COLO829 (cell line): ENCODE measurements around the gene CD109.
A peak's percentile ranks its signal among the peaks of the same experiment; 100 is the strongest.
"Not testable (repeated sequence)": the region's sequence is repeated elsewhere in the genome, so short reads cannot be mapped to it uniquely, and the experiment has no call there.

Source experiments
- DNase-seq: peaks from one replicate; pipeline ENCODE4 v3.0.0; 2012; ENCODE audit warnings: low spot score

The CD109 gene

DNA sequence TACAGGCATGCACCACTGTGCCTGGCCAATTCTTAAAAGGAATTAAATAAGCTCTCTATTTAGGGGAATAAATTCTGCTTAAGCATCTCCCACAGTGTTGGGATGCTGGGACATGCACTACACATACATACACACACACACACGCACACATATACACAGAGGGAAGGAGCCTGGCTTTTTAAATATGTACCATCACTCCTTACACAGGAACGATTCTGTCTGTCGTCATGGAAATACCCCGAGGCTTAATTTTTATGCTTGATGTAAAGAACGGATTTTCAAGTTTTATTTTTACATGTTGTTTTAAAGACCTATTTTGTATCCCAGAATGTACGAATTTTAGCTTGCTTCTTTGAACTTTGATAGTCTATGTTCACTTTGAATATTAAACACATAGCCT is 95.3 kb downstream of the CD109 start:
- no peak for DNase-seq

DNA sequence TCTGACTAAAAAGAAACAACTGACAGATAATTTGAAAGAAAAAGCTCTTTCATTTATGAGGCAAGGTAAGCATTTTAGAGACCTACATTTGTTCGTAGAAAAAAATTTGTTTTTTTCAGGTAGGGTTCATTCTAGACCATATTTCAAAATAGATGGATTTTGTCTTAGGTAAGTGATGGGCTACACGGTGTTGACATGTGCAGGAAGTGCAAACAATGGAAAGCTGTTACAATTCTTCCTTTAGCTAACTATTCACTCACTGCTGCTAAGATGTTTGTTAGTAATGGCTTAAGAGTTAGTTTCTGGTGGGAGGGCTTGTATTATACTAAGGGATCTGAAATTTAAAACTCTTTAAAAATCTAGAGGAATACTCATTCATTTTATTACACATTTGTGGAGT is 96.7 kb downstream of the CD109 start:
- DNase-seq, result no peak

DNA sequence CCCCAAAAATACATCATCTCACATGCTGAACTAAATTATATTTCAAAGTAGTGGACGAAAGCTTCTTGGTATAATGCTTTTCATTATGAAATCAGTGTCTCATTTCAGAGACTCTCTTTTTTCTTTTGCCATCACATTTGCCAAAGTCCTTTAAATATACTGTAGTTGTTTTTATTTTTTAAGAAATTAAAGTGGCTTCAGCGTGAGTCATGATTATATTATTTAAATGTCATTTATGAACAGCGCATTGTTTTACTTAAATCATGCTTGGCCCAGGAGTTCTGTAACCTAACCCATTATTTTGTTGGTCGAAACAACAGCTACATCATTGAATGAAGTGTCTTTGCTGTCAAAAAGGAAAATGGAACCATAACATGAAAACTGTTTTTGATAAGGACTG is 100.9 kb downstream of the CD109 start:
- peak; percentile 10 for DNase-seq

DNA sequence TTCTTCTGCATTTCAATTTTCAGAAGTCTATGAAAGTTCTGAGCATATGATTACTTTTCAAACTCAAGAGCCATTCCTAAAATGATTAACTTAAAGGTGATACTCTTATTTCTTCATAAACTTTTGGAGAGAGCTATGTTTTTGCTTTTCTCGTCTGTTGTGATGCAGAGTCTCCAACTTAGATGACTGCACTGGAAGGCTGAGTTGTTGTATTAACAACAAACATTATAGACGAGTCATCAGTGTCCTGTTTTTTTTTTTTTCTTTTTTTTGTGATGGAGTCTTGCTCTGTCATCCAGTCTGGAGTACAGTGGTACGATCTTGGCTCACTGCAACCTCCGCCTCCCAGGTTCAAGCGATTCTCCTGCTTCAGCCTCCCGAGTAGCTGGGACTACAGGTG is 101.9 kb downstream of the CD109 start:
- DNase-seq, result no peak

DNA sequence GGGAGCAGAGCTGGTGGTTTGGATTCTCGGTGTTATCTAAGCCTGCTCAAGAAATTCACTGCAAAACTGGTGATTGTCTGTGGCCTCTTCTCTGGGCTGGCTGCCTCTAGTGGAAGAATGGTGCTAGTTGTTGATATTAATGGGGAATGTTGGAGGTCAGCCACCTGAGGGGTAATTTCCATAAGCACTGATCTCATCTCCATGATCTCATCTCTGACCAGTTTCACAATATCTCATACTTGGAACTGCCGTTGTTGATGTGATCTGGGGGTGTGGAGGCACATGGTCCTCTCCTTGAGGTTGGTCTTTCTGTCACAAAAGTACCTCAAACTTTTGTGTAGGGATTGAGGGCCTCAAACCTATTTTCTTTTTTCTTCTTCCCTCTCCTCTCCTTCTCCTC is 102.6 kb downstream of the CD109 start:
- DNase-seq, result peak; percentile 20

DNA sequence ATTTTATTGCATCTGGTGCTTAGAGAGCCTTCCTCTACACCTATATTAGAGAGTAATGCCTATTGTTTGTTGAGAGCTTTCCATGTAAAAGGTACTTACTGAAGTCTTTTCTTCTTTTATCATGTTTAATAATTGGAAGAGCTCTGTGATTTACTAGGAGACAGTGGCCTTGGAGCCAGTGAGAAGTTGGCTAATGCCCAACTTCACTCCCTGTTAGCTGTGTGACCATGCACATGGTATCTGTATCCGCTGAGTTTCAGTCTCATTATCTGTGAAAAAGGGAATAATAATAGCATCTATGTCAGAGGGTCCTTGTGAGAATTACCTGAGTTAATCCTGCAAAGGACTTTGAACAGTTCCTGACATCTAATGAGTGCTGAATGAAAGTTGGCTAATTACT is 105.0 kb downstream of the CD109 start:
- no peak for DNase-seq

DNA sequence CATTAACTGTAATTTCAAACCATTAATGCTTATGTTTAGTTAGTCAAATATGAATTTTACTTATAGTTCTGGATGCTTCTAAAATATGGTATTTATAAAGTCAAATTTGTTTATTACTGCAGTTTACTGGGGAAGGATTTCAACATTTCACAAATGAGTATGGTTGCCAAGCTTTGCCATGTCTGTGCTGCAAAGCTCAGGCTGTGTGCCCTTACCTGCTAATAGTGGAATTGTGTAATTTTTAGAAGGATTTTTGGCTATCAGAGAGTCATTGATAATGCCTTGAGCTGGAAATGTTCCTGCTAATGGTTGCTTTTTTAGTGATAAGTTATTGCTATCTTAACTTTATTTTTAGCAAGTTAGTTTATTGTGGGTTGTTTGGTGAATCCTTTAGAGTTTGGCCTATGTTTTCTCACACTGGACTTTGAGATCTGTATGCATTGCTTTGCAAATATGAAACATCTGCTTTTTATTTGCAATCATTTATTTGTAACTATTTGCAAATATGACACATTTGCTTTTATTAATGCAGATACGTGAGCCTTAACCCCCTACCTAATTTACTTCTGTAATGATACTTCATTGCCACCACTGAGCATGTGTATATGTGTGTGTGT is 105.8 kb downstream of the CD109 start:
- DNase-seq, result no peak

DNA sequence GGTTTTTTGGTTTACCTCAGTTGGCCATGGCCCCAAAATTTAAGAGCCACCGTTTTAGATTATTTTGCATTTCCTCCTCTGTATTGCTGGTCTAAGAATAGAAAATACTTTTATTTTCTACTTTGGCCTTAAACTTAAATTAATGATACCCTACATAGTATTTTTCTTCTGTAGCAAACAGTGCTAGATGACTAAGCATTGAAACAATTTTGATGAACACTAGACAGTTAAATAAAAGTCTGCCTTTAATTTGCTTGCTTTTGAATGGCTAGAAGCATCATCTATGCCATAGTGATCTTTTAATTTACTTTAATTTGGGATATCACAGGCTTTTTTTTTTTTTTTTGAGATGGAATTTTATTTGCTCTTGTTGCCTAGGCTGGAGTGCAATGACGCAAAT is 106.4 kb downstream of the CD109 start:
- no peak for DNase-seq

DNA sequence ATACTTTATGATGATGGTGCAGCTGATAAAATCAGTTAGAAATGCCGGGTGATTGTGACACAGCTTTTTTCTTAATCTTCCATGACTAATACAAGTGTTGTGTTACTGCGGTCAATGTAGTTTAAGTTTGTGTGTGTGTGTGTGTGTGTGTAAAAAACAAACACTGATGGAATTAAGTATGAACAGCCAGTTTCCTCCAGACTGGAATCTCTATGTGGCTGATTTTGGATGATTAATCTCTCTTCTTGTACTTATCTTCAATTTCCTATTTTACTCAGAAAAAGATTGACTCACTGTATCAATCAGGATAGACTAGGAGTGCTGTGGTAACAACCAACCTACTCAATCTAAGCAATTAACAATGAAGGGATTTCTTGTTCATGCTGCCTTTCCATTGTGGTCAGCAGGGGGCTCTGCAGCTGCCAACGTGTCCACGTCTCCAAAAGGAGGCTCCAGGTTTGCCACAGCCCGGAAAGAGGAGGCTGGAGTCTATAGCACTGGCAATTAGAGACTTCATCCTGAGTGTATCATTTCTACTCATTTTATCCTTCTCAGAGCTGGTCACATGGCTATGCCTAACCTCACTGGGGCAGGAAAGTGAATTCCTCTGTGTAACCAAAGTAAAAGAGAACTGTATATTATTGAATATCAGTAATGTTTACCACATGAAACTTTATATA is 107.7 kb downstream of the CD109 start:
- peak; percentile 76 for DNase-seq

DNA sequence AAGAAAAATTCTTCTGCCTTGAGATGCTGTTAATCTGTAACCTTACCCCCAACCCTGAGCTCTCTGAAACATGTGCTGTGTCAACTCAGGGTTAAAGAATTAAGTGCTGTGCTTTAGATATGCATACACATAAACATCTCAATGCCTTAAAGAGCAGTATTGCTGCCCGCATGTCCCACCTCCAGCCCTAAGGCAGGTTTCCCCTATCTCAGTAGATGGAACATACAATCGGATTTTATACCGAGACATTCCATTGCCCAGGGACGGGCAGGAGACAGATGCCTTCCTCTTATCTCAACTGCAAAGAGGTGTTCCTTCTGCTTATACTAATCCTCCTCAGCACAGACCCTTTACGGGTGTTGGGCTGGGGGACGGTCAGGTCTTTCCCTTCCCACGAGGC is 109.2 kb downstream of the CD109 start:
- DNase-seq, result not testable (repeated sequence)

DNA sequence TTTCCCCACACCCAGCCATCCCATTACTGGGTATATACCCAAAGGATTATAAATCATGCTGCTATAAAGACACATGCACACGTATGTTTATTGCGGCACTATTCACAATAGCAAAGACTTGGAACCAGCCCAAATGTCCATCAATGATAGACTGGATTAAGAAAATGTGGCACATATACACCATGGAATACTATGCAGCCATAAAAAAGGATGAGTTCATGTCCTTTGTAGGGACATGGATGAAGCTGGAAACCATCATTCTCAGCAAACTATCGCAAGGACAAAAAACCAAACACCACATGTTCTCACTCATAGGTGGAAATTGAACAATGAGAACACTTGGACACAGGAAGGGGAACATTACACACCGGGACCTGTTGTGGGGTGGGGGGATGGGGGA is 110.0 kb downstream of the CD109 start:
- not testable (repeated sequence) for DNase-seq

DNA sequence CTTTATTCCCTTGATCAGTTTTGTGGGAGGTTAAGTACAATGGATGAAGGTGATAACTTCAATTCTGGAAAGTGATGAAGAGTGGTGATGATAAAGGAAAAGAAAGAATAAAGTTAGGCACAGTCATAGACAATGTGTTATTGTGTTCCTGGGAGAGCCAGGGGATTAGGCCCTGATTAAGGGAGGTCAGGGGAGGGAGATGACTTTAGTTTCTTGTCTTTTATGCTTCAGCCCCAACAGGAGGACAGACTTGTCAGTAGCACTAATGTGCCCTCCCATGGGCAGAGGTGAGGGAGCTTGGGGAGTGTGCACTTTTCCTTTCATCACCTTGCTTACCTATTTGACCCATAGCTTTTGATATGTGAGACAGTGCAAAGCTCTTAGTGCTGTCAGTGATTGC is 115.7 kb downstream of the CD109 start:
- DNase-seq, result no peak

DNA sequence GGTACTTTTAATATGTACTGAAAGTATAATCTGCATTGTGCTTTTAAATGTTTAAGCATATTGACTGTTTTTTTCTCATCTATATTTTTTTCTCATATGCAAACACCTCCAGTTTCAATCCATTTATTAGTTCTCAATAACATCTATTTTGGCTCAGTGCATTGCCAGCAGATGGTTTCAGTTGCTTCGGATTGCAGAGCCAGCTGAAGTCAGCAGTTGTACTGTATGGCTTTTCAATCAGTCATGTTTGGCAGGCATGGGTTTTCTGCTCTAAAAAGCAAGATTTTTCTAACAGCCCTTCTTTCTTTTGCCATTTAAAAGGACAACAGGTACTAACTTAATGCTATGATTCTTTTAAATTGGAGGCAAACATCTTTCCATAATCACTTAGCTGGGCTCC is 121.2 kb downstream of the CD109 start:
- DNase-seq, result no peak

DNA sequence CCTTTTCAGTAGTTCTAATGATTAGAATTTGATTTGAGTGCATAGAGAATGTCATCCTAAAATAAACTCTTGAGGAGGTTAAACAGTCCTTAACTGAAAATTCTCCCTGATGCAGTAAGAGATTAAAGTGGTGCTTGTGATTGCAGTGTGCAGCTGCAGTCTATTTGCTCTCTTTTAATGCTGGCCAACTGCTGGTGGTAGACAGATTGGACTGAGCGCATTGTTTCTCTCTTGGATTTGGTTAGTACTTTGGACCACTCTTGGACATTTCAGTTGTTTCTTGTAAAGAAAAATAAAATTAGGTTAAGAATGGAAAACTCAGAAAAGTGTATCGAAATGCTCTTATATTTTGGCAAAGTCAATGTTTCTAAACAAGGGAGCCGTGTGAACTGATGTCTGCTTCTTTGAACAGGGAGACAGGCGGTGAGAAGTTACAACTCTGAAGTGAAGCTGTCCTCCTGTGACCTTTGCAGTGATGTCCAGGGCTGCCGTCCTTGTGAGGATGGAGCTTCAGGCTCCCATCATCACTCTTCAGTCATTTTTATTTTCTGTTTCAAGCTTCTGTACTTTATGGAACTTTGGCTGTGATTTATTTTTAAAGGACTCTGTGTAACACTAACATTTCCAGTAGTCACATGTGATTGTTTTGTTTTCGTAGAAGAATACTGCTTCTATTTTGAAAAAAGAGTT is 127.2 kb downstream of the CD109 start:
- no peak for DNase-seq

DNA sequence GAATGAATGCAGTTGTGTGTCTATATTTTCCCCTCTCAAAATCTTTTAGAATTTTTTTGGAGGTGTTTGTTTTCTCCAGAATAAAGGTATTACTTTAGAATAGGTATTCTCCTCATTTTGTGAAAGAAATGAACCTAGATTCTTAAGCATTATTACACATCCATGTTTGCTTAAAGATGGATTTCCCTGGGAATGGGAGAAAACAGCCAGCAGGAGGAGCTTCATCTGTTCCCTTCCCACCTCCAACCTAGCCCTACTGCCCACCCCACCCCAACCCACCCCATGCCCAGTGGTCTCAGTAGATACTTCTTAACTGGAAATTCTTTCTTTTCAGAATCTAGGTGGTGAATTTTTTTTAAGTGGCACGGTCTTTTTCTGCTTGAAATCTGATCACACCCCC is 127.8 kb downstream of the CD109 start:
- no peak for DNase-seq

DNA sequence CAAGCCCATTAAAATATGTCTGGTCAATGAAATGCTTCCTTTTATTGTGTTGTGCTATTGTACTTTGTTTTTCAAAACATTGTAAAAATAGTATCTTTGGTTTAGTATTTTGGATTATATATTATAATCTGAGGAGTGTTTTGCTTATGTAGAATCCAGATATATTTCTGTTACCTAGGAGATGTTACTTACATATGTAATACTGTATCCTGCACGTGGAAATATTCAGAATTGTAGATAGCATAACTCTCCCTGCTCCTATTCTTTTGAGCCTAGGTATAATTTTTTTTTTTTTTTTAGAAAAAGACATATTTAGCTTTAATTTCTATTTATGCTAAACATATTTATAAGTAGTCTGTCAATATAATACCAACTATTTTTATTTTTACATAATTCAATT is 130.6 kb downstream of the CD109 start:
- no peak for DNase-seq

DNA sequence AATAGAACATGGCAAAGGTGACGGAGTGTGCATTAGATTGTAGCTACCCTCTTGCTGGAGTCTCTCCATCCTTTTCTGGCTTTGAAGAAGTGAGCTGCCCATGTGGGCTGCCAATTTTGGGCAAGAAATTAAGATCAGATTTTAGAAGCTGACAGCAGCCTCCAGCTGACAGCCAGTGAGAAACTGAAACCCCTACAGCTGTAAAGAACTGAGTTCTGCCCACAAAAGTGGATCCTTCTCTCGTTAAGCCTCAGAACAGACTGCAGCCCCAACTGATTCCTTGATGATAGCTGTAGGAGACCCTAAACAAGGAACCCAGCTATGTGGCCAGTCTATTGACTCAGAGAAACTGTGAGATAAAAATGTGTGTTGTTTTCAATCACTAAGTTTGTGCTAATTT is 134.1 kb downstream of the CD109 start:
- DNase-seq, result no peak

DNA sequence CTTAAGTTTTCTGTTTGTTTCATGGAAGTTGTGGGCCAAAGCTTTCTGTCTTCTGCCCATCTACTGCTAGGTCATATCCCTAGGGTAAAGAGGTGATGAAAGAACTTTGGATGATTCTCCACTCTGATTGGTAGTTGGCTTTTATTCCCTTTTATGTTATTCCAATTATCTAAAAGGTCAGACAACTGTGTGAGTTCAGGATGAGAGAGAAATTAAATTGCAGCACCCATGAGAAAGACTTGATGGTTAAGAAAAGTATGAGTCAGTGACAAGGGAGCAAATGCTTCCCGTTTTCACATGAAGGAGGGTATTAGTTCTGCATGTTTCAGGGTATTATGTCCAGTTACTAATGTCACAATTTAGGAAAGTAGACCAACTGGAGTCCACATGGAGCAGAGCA is 136.3 kb downstream of the CD109 start:
- no peak for DNase-seq

DNA sequence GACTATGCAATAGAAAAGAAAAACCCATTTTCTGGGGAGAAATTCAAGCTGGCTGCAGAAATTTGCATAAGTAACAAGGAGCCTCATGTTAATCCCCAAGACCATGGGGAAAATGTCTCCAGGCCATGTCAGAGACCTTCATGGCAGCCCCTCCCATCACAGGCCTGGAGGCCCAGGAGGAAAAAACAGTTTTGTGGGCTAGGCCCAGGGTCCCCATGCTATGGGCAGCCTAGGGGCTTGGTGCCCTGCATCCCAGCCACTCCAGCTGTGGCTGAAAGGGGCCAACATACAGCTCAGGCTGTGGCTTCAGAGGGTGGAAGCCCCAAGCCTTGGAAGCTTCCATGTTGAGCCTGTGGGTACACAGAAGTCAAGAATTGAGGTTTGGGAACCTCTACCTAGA is 148.7 kb downstream of the CD109 start:
- DNase-seq, result not testable (repeated sequence)

DNA sequence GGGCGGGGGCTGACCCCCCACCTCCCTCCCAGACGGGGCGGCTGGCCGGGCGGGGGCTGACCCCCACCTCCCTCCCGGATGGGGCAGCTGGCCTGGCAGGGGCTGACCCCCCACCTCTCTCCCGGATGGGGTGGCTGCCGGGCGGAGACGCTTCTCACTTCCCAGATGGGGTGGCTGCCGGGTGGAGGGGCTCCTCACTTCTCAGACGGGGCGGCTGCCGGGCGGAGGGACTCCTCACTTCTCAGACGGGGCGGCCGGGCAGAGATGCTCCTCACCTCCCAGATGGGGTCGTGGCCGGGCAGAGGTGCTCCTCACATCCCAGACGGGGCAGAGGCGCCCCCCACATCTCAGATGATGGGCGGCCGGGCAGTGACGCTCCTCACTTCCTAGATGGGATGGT is 155.0 kb downstream of the CD109 start:
- not testable (repeated sequence) for DNase-seq

DNA sequence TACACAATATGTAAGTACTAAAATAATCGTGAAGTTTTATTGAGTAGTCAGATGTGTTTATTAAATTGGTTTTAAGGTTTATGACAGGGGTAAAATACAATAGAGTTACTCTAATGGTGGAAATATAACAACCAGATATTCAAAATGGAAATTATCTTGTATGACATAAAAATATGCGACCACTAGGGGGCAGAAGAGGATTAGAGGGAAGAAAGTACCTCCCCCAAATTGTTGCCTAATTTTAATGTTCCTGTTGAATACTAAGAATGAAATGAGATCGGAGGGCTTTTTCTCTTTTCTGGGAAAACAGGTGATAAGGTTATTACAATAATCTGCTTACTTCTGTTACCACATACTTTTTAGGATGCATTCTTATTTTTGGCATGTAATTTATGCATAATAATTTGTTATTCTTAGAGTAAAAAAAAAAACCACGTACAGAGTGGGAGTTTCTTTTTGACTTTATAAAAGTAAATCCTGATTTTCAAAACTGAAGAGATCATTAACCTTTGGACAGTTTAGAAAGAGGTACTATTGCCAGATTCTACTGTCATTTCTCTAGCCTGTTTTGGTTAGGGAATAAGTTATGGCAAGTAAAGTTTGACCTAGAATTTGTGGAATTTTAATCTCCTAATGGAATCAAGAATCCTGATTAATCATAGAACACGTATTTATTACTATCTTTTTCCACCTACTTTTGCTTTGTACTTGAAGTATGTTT is 159.2 kb downstream of the CD109 start:
- peak; percentile 5 for DNase-seq

DNA sequence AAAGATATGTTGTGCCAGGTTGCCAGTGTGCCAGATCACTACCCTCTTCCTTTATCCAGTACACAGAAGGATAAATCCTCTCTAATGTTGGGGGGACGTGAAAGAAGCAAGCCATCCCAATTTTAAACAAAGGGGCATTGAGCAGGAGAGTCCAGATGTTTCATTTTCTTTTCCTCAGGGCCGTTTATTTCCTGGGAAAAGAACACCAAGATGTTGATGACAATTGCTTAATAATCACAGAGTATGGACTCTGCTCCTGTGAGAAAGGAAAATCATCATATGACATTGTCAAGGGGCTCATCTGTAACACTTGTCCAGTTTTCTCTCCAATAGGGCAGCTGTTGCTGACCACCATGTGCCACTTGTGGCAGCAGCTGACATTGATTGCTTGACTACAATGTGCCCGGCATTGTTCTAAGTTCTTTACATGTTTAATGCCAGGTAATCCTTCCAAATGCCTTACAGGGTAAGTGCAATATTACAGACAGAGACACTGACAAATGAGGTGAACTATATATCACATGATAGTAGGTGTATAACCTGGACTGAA is 161.4 kb downstream of the CD109 start:
- DNase-seq, result no peak

DNA sequence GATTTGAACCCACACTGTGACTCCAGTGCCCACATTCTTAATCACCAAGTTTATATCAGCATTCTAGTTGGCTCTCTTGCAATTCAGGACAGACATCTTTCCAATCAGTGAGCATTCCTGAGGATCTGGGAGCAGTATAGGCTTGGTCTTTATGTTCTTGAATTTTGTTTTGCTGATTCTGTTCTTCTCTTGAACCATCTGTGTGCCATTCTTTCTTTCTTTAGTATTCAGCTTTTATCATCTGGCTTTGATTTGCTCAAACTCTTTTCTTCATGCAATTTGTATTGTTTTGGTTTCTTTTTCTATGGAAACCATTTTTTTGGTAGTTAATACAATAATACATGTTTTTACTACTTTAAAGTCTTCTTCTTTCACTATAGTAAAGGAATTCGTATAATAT is 162.4 kb downstream of the CD109 start:
- no peak for DNase-seq
